GM23338 (cell line): Measurements from ENCODE around the gene KRT79. TPM values are rescaled to one million over a fixed set of nuclear protein-coding genes. Genes with fewer than 3 reads are reported as not detected.

Source experiments
- ATAC-seq: fragments of 200-7000 bp; cut with Tn5 transposase; 3 replicates; pipeline ENCODE4 v1.9.1; 2020
- DNase-seq: peaks from one replicate; pipeline ENCODE4 v3.0.0-alpha.2; 2015; ENCODE audit warnings: low spot score
- H2AFZ ChIP-seq: fragments of 200-600 bp; sonication (generic); 2 replicates; pipeline ENCODE4 v1.8.0; 2016; ENCODE audit warnings: antibody characterized with exemption, mild to moderate bottlenecking, moderate library complexity
- H3F3A ChIP-seq: fragments of 200-600 bp; sonication (generic); replicated peaks from 2 replicates; pipeline ENCODE4 v1.8.0; 2017; ENCODE audit warnings: antibody characterized with exemption, mixed run types, low read depth
- H3K27ac ChIP-seq: fragments of 200-600 bp; sonication (generic); 2 replicates; pipeline ENCODE4 v1.6.1; 2016; ENCODE audit warnings: low read depth
- H3K27me3 ChIP-seq: fragments of 200-600 bp; sonication (generic); 2 replicates; pipeline ENCODE4 v1.8.0; 2016; ENCODE audit warnings: mild to moderate bottlenecking, mixed run types, moderate library complexity; ENCODE audit not compliant: insufficient read depth
- H3K36me3 ChIP-seq: fragments of 200-600 bp; sonication (generic); 2 replicates; pipeline ENCODE4 v1.8.0; 2016; ENCODE audit warnings: mild to moderate bottlenecking; ENCODE audit not compliant: insufficient read depth
- H3K4me1 ChIP-seq: fragments of 200-600 bp; sonication (generic); 2 replicates; pipeline ENCODE4 v1.8.0; 2016; ENCODE audit warnings: mild to moderate bottlenecking, moderate library complexity; ENCODE audit not compliant: insufficient read depth
- H3K4me2 ChIP-seq: fragments of 200-600 bp; sonication (generic); 2 replicates; pipeline ENCODE4 v1.7.1; 2017; ENCODE audit warnings: mixed run types
- H3K4me3 ChIP-seq: fragments of 200-600 bp; sonication (generic); 2 replicates; pipeline ENCODE4 v1.6.1; 2016; ENCODE audit warnings: mixed run types
- H3K79me2 ChIP-seq: fragments of 200-600 bp; sonication (generic); replicated peaks from 2 replicates; pipeline ENCODE4 v1.8.0; 2017; ENCODE audit warnings: mild to moderate bottlenecking; ENCODE audit not compliant: insufficient read depth
- H3K9me2 ChIP-seq: fragments of 200-600 bp; sonication (generic); 2 replicates; pipeline ENCODE4 v1.8.0; 2017; ENCODE audit not compliant: insufficient read depth
- H4K20me1 ChIP-seq: fragments of 200-600 bp; sonication (generic); replicated peaks from 2 replicates; pipeline ENCODE4 v1.8.0; 2017; ENCODE audit warnings: mild to moderate bottlenecking; ENCODE audit not compliant: insufficient read depth
- H3K27ac Mint-ChIP-seq: 2 replicates; pipeline ENCODE4 v1.8.0; 2020; ENCODE audit warnings: inconsistent platforms, mild to moderate bottlenecking, moderate library complexity, mixed read lengths
- H3K27me3 Mint-ChIP-seq: 3 replicates; pipeline ENCODE4 v1.8.0; 2022; ENCODE audit warnings: low read depth, mild to moderate bottlenecking, moderate library complexity, mixed read lengths, inconsistent platforms; ENCODE audit not compliant: insufficient read depth, poor library complexity
- H3K36me3 Mint-ChIP-seq: 3 replicates; pipeline ENCODE4 v1.8.0; 2021; ENCODE audit warnings: low read depth, mild to moderate bottlenecking, inconsistent platforms, moderate library complexity, mixed read lengths
- H3K4me1 Mint-ChIP-seq: 3 replicates; pipeline ENCODE4 v1.8.0; 2020; ENCODE audit warnings: mild to moderate bottlenecking, inconsistent platforms, mixed read lengths
- H3K4me3 Mint-ChIP-seq: 3 replicates; pipeline ENCODE4 v1.8.0; 2021; ENCODE audit warnings: moderate library complexity, mild to moderate bottlenecking, inconsistent platforms, mixed read lengths
- H3K9me3 Mint-ChIP-seq: 3 replicates; pipeline ENCODE4 v1.8.0; 2020; ENCODE audit warnings: moderate library complexity, mild to moderate bottlenecking, inconsistent platforms, mixed read lengths
- EZH2 ChIP-seq: fragments of 200-600 bp; sonication (generic); IDR thresholded peaks from one replicate; pipeline ENCODE4 v1.8.0; 2017; ENCODE audit warnings: antibody characterized with exemption, mild to moderate bottlenecking, low read depth; ENCODE audit not compliant: unreplicated experiment
- EZH2phosphoT487 ChIP-seq: fragments of 200-600 bp; sonication (generic); IDR thresholded peaks from one replicate; pipeline ENCODE4 v1.8.1; 2018; ENCODE audit warnings: antibody characterized with exemption; ENCODE audit not compliant: unreplicated experiment
- NANOG ChIP-seq: IDR thresholded peaks from 2 replicates; pipeline ENCODE4 v1.6.1; 2016; ENCODE audit warnings: antibody characterized with exemption, borderline replicate concordance
- REST ChIP-seq: IDR thresholded peaks from one replicate; pipeline ENCODE4 v1.6.1; 2018; ENCODE audit warnings: antibody characterized with exemption; ENCODE audit not compliant: unreplicated experiment
- STAT1 ChIP-seq: IDR thresholded peaks from one replicate; pipeline ENCODE4 v1.6.1; 2016; ENCODE audit warnings: antibody characterized with exemption; ENCODE audit not compliant: unreplicated experiment
- ZNF114 ChIP-seq: fragments of 250-450 bp; sonication (Bioruptor Pico); IDR thresholded peaks from 2 replicates; pipeline ENCODE4 v1.5.0; 2020; ENCODE audit warnings: mild to moderate bottlenecking, moderate library complexity
- ZNF331 ChIP-seq: fragments of 250-450 bp; sonication (Bioruptor Pico); IDR thresholded peaks from 2 replicates; pipeline ENCODE4 v1.5.0; 2020; ENCODE audit warnings: low read depth, mild to moderate bottlenecking, moderate library complexity
- ZNF462 ChIP-seq: fragments of 250-450 bp; sonication (Bioruptor Pico); IDR thresholded peaks from 2 replicates; pipeline ENCODE4 v1.5.0; 2020; ENCODE audit warnings: mild to moderate bottlenecking, moderate library complexity
- polyA plus RNA-seq: library from polyadenylated mRNA; unstranded; fragments of >200 nt; fragmentation: Nextera tagmentation; extraction: Ambion mirVana; gene quantifications from 2 replicates; pipeline ENCODE4 v1.2.1, GENCODE V29; 2016
- total RNA-seq: library from RNA; depleted of rRNA; stranded (reverse); fragments of >200 nt; shearing (Covaris generic); gene quantifications from 2 replicates; pipeline ENCODE4 v1.2.3, GENCODE V29; 2014

The KRT79 gene
- total and polyA plus RNA-seq, 2 experiments from 2014 or later = 0.21 TPM; not detected in 1

- Mint-ChIP-seq H3K27ac (no peak overlapping the region), H3K36me3 (no peaks in the 10 kb centered on the region), H3K4me1 (no peaks in the 10 kb centered on the region), H3K9me3 (no peaks in the 10 kb centered on the region), H3K27me3 (peaks cover 4% of the 10 kb centered on the region), H3K4me3 (no peak overlapping the region)
- no peak overlapping the region for H2AFZ ChIP-seq
- H3K4me1 ChIP-seq = no peaks in the 10 kb centered on the region
- no peak overlapping the region for H3K4me3 ChIP-seq
- no peaks in the 10 kb centered on the region for H3F3A ChIP-seq
- no peaks in the 10 kb centered on the region for H3K9me2 ChIP-seq
- no peaks in the 10 kb centered on the region for H4K20me1 ChIP-seq
- TF ChIP-seq EZH2 (no peak), ZNF114 (CRISPR knock-in tag) (no peak), ZNF331 (CRISPR knock-in tag) (no peak), NANOG (no peak), REST (no peak), ZNF462 (CRISPR knock-in tag) (no peak), STAT1 (no peak), EZH2phosphoT487 (no peak)
- no peaks in the 10 kb centered on the region for H3K27me3 ChIP-seq
- no peaks in the 10 kb centered on the region for H3K36me3 ChIP-seq
- no peak for ATAC-seq
- H3K4me2 ChIP-seq = no peak overlapping the region
- no peak overlapping the region for H3K27ac ChIP-seq
- DNase-seq = no peak
- H3K79me2 ChIP-seq = no peaks in the 10 kb centered on the region
These were observed 16.3 kb downstream of the KRT79 start for GRCh38 chr12:52817699-52818238.
